GM21737 (cell line): ENCODE results near the gene RPL27.

ENCODE experiments used
- ATAC-seq: cut with Tn5 transposase; IDR thresholded peaks from one replicate; pipeline ENCODE4 v1.9.1; 2021; ENCODE audit warnings: mild to moderate bottlenecking, moderate library complexity; ENCODE audit not compliant: unreplicated experiment

RPL27 gene

DNA sequence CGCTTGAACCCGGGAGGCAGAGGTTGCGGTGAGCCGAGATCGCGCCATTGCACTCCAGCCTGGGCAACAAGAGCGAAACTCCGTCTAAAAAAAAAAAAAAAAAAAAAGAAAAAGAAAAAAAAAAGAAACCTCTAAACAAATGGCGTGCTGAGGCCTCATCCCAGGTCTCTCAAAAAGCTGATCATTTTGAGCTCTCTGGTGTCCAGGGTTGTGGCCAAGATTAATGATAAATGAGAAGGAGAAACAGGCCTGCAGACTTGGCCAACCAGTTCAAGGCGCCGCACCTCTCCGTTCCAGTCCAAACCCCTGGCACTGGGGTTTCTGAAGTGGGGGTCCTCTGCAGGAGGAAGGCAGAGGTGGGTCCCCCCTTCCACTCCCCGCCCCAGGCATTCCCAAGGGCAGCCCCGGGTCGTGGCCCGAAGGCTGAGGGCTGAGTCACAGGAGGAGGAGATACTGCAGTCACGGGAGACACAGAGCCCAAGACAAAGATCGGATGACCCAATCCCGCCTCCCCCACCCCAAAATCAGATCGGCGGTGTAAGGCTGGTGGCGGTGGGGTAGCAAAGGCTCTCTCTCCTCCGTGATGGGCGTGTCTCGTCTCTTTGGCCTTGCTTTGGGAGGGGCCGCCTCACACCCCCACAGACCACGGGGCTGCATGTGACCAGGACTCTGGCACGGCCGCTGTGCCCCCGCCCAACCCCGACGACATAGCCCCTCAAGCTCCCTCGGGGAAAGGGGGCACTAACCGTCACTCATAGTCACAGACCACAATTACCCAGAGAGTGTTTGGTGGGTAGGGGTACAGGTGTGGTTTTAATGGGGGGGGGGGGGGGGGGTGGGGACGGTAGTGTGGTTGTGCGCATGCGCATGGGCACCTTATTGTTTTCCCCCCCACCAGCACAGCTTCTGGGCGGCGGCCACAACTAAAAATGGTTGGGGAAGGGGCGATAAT is 22.8 kb downstream of the RPL27 start:
- no peak for ATAC-seq

DNA sequence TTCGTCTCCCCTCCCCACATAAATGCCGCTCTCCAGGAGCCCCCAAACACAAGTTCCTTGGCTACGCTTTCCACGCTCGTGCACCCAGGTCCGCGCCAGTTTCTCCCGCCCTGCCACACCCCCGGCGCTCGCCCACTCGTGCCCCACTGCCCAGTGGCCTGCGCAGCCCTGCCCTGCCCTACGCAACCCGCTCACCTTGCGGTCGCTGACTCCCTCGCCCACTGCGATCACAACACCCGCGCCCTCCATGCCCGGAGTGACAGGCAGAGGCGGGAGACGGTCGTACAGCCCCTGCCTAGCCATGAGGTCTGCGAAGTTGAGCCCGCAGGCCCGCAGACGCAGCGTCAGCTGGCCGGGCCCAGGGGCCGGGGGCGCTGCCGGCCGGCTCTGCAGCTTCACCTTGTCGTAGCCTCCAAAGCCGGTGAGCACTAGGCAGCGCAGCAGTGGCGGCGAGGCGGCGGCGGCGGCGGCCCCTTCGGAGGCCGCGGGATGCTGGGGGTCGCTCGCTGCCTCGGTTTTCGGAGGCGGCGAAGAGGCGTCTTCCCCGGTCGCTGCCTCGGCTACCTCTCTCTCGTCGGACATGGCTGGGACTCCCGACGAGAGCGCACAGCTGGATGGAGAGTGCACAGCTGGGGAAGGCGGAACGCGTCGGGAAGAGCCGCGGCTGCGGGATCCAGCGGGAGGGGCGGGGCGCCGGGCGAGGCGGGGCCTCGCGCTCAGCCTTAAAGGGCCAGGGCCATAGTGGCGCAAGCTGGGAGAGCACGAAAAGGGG is 23.7 kb downstream of the RPL27 start, which contains the start of gene VAT1:
VAT1 (minus strand) TSS at position 645 of the 772 bp plus-strand sequence; CDS start at position 582, 63 bp downstream.
- no peak for ATAC-seq

DNA sequence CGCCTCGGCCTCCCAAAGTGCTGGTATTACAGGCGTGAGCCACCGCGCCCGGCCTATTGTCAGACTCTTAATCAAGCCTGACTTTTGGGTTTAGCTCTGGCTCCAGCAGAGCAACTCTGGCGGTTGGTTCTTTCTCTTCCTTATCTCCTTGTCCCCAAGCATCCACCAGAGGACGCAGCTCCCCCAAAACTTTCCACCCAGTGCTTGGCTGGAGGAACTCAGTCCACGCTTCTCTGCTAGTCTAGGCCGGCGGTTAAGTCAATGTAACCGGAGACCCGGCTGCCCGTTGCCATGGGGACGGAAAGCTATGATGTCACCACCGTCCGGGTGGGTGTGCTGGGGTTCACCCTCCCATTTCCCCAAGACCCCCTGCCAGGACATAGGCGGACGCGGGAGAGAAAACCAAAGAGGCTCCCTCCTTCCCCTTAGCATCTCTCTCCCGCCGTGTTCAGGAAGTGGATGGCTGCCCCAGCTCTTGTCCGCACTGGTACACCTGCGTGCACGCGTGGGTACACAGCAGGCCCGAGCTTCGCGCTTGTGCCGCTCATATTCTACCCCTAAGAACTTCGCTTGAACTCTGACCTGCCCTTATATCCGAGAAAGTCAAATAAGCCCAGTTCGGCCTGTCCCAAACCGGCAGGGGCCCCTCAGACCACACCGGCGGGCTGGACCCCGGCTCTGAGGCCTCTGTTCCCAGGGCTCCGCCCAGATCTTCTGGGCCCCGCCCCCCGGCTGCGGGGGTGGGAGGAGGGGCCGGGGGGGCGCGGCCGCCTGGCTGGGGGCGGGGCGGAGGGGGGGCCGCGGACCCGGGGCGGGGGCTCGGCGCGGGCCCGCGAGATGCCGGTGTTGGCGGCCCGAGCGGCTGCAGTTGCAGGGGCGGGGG is 26.4 kb downstream of the RPL27 start, which contains the start of gene RND2:
RND2 (plus strand) TSS at position 825 of the 883 bp plus-strand sequence. CDS start 117 bp downstream, outside the sequence.
- no peak for ATAC-seq

DNA sequence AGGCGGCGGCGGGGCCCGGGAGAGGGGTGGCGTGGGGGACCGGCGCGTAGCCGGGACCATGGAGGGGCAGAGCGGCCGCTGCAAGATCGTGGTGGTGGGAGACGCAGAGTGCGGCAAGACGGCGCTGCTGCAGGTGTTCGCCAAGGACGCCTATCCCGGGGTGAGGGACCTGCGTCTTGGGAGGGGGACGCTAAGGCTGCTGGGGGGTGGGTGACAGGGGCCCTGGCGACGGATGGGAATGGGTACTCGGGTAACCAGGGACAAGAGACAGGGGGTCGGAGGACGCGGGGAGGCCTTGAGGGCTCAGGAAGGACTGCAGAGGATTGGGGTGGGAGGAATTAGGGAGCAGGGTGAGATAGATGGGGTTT is 27.1 kb downstream of the RPL27 start:
- ATAC-seq: no peak

DNA sequence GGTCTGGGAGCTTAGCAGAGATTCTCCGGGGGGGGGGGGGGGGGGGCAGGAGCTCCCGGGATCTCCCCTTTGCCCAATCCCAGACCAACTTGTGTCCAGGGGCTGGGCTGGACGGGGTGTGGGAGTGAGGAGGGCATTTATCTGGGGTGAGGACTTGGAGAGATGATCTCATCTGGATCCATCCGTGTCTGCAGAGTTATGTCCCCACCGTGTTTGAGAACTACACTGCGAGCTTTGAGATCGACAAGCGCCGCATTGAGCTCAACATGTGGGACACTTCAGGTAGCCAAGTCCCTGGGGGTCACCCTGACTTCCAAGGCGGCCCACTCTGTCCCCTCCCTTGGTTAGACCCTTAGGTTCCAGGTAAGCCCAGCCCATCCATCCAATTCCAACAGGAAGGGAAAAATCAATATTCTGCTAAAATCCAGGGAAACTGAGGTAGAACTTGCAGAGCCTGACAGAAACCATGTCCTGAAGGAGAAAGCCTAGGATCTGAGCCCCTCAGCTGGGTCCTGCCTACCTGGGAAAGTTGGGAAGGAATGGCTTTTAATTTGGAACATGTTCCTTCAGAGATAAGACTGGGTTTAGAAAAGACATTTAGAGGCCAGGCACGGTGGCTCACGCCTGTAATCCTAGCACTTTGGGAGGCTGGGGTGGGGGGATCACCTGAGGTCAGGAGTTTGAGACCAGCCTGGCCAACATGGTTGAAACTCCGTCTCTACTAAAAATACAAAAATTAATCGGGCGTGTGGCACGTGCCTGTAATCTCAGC is 27.7 kb downstream of the RPL27 start:
- no peak for ATAC-seq

DNA sequence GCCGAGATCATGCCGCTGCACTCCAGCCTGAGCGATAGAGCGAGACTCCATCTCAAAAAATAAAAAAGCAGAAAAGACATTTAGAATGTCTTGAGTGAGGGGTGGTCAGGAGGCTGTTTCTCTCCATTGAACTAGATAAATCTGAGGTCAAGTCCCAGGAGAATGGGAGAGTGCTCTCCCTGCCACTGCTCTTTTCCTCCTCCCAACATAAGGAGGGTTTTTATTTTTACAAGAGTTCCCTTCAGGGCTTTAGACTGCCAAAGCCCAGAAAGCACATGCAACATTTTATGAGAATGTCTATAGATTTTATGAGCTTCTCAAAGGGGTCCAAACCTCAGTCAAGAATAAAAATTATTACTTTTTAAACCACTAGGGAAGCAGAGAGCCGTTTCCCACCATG is 28.4 kb downstream of the RPL27 start:
- no peak for ATAC-seq

DNA sequence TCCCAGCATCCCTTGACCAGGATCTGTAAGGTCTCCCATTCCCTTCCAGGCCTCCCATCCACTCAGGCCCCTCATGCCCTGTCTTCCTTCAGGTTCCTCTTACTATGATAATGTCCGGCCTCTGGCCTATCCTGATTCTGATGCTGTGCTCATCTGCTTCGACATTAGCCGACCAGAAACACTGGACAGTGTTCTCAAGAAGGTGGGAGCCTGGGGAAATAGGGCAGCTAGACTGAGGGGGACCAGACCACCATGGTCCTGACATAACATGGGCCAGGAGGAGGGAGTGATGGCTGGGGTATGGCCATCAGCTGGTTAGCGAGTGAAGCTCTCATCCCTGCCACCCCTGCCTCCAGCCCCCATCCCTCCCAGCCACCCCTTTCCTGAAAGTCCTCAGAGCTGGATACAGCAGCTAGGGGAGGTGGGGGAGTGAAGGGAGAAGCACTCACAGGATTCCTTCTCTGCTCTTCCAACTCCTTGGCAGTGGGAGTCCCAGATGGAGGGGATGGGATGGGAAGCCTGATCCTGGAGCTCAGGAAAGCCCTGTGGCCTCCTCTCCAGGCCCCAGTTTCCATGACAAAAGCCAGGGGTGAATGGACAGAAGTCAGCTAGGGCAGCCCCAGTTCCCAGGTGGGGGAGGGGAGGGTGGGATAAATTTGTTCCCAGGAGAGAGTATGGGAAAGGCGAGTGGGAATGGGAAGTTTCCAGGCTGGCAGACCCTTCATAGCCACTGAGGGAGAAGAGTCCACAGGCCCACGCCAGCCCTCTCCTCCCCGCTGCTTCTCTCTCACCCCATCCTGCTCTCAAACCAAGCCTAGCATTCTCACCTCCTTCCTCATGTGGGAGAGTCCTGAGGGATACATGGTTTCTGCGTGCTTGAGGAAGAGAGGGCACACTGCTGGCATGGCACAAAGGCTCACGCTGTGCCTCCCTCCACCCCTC is 29.1 kb downstream of the RPL27 start:
- no peak for ATAC-seq

DNA sequence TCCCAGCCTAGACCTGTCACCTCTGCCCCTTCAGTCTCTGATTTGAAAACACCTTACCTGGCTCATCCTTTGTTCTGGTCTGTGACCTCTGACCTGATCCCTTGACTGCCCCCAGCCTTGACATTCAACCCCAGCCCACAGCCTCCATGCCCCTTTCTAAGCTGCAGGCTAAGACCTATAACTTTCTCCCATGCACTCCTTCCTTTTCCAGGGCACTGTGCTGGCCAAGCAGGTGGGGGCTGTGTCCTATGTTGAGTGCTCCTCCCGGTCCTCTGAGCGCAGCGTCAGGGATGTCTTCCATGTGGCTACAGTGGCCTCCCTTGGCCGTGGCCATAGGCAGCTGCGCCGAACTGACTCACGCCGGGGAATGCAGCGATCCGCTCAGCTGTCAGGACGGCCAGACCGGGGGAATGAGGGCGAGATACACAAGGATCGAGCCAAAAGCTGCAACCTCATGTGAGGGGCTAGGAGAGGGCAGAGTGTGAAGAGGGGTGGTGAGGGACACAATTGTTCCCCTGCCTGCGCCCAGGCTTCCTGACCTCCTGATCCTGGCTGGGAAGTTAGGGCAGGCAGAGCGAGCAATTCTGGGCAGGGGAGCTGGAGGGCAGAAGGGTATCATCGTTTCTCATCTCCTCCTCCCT is 30.1 kb downstream of the RPL27 start:
- ATAC-seq: no peak

DNA sequence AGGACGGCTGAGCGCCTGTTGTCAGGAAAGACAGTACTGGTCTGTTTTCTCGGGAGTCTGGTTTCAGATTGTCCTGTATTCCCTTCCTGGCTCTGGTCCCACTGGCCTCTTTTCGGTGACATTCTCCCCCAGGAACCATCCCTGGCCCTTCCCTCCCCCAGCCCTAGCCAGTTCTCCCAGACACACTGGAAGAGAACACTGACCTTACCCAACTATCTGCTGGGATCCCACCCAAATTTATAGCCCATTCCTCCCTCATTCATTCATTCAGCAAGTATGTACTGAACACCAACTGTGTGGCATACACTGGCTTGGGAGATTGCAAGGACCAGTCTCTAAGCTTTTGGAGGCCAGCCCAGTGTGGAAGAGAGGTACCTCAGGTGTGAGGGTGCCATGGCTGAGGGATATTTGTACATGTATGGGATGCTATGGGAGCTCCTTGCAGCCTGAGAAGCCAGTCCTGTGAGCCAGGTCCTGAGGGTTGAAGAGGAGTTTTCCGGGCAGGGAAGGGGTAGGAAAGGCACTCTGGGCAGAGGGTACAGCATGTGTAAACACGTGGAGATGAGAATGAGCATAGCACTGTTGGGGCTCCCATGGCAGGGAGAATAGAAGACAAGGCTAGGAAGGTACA is 32.0 kb downstream of the RPL27 start:
- no peak for ATAC-seq

DNA sequence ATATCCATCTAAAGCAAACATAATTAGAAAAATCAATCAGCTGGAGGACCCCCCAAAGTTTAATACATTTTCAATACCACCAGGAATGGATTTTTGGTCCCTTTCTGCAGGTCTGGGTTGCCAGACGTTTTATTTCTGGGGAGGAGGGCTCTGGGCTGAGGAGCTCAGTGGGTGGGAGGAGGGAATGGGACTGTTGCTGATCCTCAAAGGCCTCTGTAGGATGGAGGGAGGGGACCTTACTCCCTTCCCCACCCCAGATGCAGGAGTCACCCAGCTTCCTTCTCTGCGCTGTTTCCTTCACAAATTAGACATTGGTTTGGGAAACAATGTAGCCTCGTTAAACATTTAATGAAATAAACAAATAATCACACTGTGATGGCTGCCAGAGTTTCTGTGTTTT is 33.4 kb downstream of the RPL27 start:
- no peak for ATAC-seq

DNA sequence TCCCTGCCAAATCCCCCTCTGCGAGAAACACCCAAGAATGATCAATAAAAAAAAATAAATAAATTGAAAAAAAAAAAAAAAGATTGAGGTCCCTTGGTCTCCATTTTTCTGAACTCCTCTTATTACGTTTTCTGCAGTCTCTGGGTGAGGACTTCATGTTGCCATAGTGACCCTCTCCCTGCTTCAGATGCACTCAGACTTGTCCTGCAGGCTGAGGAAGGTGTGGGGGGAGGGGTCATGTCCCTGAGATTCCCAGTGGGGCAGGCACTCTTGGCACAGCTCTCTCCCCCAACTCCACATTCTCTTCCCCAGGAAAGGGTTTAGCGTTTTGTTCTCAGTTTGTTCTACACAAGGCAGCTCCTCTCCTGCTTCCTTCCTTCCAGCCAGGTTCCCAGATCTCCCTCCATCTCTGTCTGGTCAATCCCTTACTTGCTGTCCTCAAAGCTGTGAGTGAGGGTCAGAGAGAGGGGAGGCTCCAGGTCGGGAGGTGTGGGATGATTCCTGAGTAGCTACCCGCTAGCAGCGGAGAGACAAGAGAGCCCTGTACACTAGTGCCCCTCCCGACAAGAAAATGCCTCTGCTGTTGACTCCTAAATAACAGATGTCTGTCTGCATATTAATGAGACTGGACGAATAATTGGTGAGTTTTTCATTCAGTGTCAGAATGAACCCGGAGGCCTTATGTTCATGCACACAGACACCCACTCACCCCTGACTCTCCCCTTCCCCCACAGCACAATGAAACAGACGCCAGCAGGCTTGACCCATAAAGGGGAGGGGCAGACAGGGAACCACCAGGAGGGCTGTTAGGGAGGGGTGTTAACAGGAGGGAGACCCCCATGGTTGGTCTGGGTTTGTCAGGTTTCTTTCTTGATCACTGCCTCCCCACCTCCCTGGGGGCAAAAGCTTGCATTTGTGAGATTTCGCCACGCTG is 36.0 kb downstream of the RPL27 start:
- no peak for ATAC-seq

DNA sequence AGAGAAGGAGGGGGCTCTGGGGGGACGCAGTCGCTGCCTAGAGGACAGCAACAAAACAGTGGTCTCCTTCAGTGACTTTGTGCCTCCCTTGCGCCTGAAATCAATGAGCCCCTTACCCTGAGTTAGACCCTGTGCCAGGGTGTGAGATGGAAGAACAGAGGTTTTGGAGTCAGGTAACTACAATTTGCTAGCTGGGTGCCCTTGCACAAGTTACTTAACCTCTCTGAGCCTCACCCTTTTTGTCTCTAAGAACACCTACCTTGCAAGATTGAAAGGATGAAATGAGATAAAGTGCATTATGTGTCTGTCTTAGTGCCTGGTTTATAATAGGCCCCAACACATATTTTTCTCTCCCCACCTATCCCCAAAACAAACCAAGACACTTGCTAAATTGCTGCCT is 36.7 kb downstream of the RPL27 start:
- no peak for ATAC-seq

DNA sequence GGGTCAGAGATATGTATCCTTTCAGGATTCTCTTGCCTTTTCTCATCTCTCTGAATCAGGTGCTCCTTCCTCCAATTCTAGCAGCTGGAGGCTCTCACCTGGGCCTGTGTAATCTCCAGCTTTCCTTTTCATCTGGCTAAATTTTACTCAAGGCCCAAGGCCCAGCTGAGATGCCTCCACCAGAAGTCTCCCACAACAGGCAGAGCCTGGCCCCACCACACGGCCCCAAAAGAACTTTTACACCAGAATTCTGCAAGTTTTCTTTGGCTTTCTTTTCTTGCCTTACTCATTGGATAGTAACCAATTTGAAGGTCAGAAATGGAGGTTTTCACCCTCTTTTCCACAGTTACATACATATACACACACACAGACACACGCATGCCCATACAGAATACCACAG is 41.4 kb downstream of the RPL27 start:
- no peak for ATAC-seq

DNA sequence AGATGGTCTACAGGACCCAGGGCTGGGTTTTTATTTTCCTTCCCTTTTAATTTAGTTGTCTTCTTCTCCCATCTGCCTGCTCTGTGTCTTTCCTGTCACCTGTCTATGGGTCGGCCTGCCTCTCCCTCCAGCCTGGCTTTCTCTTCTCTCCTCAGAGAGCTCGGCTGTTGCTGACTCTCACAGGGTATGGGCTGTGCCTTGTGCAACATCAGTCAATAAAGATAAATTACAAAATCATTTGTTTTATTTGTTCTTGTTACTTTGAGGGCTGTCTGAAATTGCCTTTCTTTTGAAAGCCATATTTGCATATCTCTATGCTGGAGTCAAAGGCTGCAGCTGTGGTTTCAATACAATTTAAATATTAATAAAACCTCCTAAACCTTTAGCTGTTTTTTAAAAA is 42.4 kb downstream of the RPL27 start:
- no peak for ATAC-seq

DNA sequence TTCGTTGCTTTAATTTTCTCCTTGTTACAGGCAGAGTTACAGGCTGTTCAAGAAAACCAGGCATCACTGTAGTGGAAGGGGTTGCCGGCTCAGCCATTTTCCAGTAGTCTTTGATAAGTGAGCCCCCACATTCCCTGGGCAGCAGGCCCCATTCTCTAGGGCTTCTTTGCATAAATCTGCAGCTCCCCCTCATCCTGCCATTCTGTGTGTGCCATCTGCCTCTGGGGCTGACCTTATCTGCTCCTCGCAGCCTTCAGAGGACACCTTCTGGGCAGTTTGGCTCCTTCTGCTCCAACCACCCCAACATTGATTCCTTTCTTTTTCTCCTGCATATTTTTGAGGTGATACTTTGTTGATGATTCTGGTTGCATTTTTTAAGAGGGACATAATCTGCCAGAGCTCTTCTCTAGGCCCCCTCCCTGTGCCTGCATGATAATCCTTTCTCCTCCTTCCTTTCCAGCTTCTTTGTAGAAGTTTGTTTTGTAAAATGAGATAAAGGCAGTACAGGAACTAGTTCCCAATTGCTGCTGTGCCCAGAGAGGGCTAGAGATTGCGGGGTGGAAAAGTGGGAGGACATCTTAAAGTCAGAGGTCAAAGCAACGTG is 43.9 kb downstream of the RPL27 start:
- no peak for ATAC-seq

DNA sequence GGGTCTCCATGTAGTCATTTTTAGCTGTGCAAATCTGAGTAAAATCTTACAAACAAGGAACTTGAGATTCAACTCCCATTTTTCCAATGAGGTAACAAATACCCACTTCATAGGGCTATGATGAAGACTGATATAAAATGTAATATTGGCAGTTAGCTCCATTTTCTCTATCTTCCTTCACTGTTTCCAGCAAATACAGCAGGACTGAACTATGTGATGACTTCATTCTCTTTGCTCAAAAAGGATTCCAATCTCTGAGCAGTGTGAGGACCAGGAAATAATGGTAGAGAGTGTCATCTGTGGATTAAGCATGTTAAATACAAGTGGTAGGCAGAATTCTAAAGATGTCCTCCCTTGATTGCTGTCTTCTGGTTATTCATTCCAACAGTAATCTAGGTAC is 45.1 kb downstream of the RPL27 start:
- no peak for ATAC-seq

DNA sequence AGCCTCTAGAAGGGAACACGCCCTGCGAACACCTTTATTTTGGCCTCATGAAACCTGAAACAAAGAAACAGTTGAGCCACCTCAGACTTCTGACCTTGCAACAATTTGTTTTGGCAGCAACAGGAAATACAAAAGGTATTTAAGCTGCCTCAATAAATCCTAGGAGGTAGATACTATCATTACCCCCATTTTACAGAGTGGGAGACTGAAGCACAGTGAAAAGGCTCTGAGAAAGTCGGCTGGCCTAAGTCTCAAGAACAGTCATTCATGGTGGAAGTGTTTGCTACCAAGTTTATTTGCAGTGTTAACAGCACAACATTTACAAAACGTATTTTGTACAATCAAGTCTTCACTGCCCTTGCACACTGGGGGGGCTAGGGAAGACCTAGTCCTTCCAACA is 45.8 kb downstream of the RPL27 start:
- ATAC-seq: no peak
